Endothelial cell of umbilical vein (primary cell): ENCODE results near the gene TNFRSF11A. TPM values are rescaled to one million over a fixed set of nuclear protein-coding genes. Genes with fewer than 3 reads are reported as not detected.

Source experiments
- BruUV-seq: library from RNA; stranded (reverse); fragments of 400-500 nt; replicated peaks from 2 replicates; lab custom pipeline; 2021; lab: Mats Ljungman, UMichigan
- CTCF ChIA-PET: fragments of 300-600, 350-600 bp; sonication (Branson Sonifier 250); formaldehyde crosslinking; loops from one replicate; lab custom pipeline; 2021; ENCODE audit warnings: antibody characterized with exemption, inconsistent platforms; lab: Charles Lee
- POLR2A ChIA-PET: fragments of 300-600, 350-600 bp; sonication (Branson Sonifier 250); formaldehyde crosslinking; loops from one replicate; lab custom pipeline; 2021; ENCODE audit warnings: antibody characterized with exemption, inconsistent platforms; lab: Charles Lee
- DNase-seq: peaks from one replicate; pipeline ENCODE4 v3.0.0-alpha.2; 2011; ENCODE audit warnings: low read depth, low spot score
- FAIRE-seq: peaks from 2 replicates; lab custom pipeline; 2011; peaks lifted over from hg19 to GRCh38; lab: Jason Lieb, UNC
- H2AFZ ChIP-seq: 2 replicates; pipeline ENCODE4 v1.6.0; 2012; ENCODE audit warnings: low read depth, low read length, control low read depth, inconsistent platforms
- H3K27ac ChIP-seq: 2 replicates; pipeline ENCODE4 v1.5.1; 2011; ENCODE audit warnings: low read depth, mild to moderate bottlenecking, control low read depth, low read length, moderate library complexity; ENCODE audit not compliant: insufficient read depth
- H3K27me3 ChIP-seq, 2 experiments: 2 replicates each; pipeline versions ENCODE4 v1.6.0 to v1.6.1; 2011; ENCODE audit warnings: low read length in 2 of 2, mixed read lengths in 1 of 2; ENCODE audit not compliant: control insufficient read depth in 2 of 2, insufficient read depth in 2 of 2
- H3K36me3 ChIP-seq, 2 experiments: 2 replicates in 1 of 2; 3 replicates in 1 of 2; pipeline ENCODE4 v1.5.1; 2011; ENCODE audit warnings: low read length in 2 of 2, mild to moderate bottlenecking in 1 of 2, moderate library complexity in 1 of 2; ENCODE audit not compliant: control insufficient read depth in 2 of 2, insufficient read depth in 2 of 2; ENCODE audit errors: extremely low read depth in 1 of 2
- H3K4me1 ChIP-seq: 3 replicates; pipeline ENCODE4 v1.5.1; 2011; ENCODE audit warnings: mild to moderate bottlenecking, low read length; ENCODE audit not compliant: control insufficient read depth, insufficient read depth; ENCODE audit errors: extremely low read depth
- H3K4me2 ChIP-seq: 2 replicates; pipeline ENCODE4 v1.6.1; 2011; ENCODE audit warnings: low read length, control low read depth, mixed read lengths; ENCODE audit not compliant: insufficient read depth
- H3K4me3 ChIP-seq, 3 experiments: fragments of 200-600 bp in 1 of 3; sonication (generic), shearing (Covaris generic) in 1 of 3; replicated peaks in 1 of 3; 2 replicates each; pipeline ENCODE4 v1.5.1; 2011 to 2016; ENCODE audit warnings: control low read depth in 3 of 3, low read length in 3 of 3, mild to moderate bottlenecking in 2 of 3, inconsistent platforms in 1 of 3, low read depth in 1 of 3, moderate library complexity in 1 of 3; ENCODE audit not compliant: insufficient read depth in 1 of 3
- H3K79me2 ChIP-seq: 2 replicates; pipeline ENCODE4 v1.6.0; 2012; ENCODE audit warnings: low read length, inconsistent platforms; ENCODE audit not compliant: control insufficient read depth, insufficient read depth
- H3K9ac ChIP-seq: replicated peaks from 2 replicates; pipeline ENCODE3; 2011; ENCODE audit warnings: low read length, control low read depth; ENCODE audit not compliant: insufficient read depth; ENCODE audit errors: extremely low read depth
- H3K9me1 ChIP-seq: replicated peaks from 3 replicates; pipeline ENCODE4 v1.6.0; 2011; ENCODE audit warnings: mild to moderate bottlenecking, low read length; ENCODE audit not compliant: control insufficient read depth, insufficient read depth; ENCODE audit errors: extremely low read depth
- H3K9me3 ChIP-seq: replicated peaks from 2 replicates; pipeline ENCODE4 v1.5.1; 2012; ENCODE audit warnings: low read length, inconsistent platforms; ENCODE audit not compliant: control insufficient read depth, insufficient read depth
- H4K20me1 ChIP-seq: replicated peaks from 2 replicates; pipeline ENCODE3; 2011; ENCODE audit warnings: mild to moderate bottlenecking, low read length; ENCODE audit not compliant: control insufficient read depth, insufficient read depth; ENCODE audit errors: extremely low read depth
- EZH2 ChIP-seq: IDR thresholded peaks from 2 replicates; pipeline ENCODE4 v1.6.1; 2012; ENCODE audit warnings: borderline replicate concordance, low read depth, mild to moderate bottlenecking, moderate library complexity, low read length, inconsistent platforms; ENCODE audit not compliant: severe bottlenecking
- FOS ChIP-seq: IDR thresholded peaks from 2 replicates; pipeline ENCODE4 v1.6.1; 2011; ENCODE audit warnings: mild to moderate bottlenecking, low read length, moderate library complexity, borderline replicate concordance; ENCODE audit not compliant: insufficient read depth
- GATA2 ChIP-seq: IDR thresholded peaks from 2 replicates; pipeline ENCODE4 v1.7.0; 2011; ENCODE audit warnings: low read depth, mild to moderate bottlenecking, moderate library complexity, mixed read lengths, low read length; ENCODE audit not compliant: insufficient read length, insufficient read depth
- JUN ChIP-seq: IDR thresholded peaks from 2 replicates; pipeline ENCODE4 v1.6.1; 2011; ENCODE audit warnings: borderline replicate concordance, low read depth; ENCODE audit not compliant: insufficient read length, insufficient read depth
- MAX ChIP-seq: IDR thresholded peaks from 2 replicates; pipeline ENCODE4 v1.6.1; 2011; ENCODE audit not compliant: insufficient read depth, insufficient read length
- MYC ChIP-seq: IDR thresholded peaks from one replicate; pipeline ENCODE4 v1.6.1; 2011; ENCODE audit warnings: mild to moderate bottlenecking, low read depth, low read length
- POLR2A ChIP-seq: IDR thresholded peaks from 2 replicates; pipeline ENCODE4 v1.6.1; 2012; ENCODE audit warnings: low read depth, mild to moderate bottlenecking, control low read depth, low read length
- POLR2AphosphoS5 ChIP-seq: IDR thresholded peaks from 2 replicates; pipeline ENCODE4 v1.6.1; 2012; ENCODE audit warnings: low read depth, mild to moderate bottlenecking, control low read depth, low read length, moderate library complexity; ENCODE audit not compliant: insufficient read depth
- dilution Hi-C: fragments of 300-500 bp; cut with MboI; formaldehyde crosslinking; loops from one replicate; pipeline ENCODE4 v1.15.0; 2019; ENCODE audit warnings: low sequenced_read_pairs; ENCODE audit not compliant: extremely low pct_ligation_motif_present
- intact Hi-C: fragments of 100-400 bp; cut with micrococcal nuclease; formaldehyde crosslinking; loops from one replicate; pipeline ENCODE4 v1.10.0; 2022
- polyA plus RNA-seq, 4 experiments: library from polyadenylated mRNA; depleted of rRNA in 3 of 4; stranded (reverse) in 3 of 4; unstranded in 1 of 4; fragments of >200 nt; gene quantifications; 2 replicates each; pipeline versions ENCODE4 v1.2.1 to v1.2.3, GENCODE V29; 2011 to 2012; ENCODE audit warnings: missing spikeins in 1 of 4
- total RNA-seq: library from RNA; stranded (reverse); gene quantifications from 2 replicates; pipeline ENCODE4 v1.2.3, GENCODE V29; 2021
- TF ChIP-seq, protein P1 (sequence below), 2 donors: IDR thresholded peaks; 1 replicate in 1 of 2; 2 replicates in 1 of 2; pipeline ENCODE4 v1.5.1; 2011; ENCODE audit warnings: low read length in 2 of 2, mild to moderate bottlenecking in 2 of 2, moderate library complexity in 2 of 2, control low read depth in 1 of 2, inconsistent platforms in 1 of 2, low read depth in 1 of 2; ENCODE audit not compliant: insufficient read depth in 1 of 2; ENCODE audit errors: extremely low read depth in 1 of 2

The TNFRSF11A gene
- total and polyA plus RNA-seq, 2 donors (not counting 3 experiments of a cell fraction or from before 2014, with no cell fraction given): 10.4 to 11.1 TPM

DNA sequence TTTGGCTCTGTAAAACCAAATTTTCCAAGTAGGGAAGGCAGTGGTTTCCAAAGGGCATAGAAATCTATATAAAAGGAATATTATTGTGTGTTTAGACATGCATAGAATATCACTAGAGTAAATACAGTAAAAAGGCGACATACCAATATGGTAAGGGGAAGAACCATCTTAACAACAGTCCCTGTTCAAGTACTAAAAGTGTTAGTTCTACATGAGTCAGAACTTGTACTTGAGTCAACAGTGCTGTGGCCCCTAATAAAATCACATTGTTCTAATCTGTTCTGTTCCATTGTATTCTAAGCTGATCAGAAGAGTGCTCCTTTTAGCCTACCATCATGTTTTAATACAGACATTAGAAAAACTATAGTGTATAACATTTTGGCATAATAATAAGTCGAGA lies 36.1 kb upstream of the TNFRSF11A start:
- FAIRE-seq: no peak
- dilution Hi-C loops (no loop called here), intact Hi-C loops (no loop called here)
- H3K4me1 ChIP-seq: no peaks in the 10 kb centered on the region
- no peak overlapping the region for H3K4me3 ChIP-seq
- no peak for DNase-seq
- no peak overlapping the region for H3K4me2 ChIP-seq
- no peaks in the 10 kb centered on the region for H3K79me2 ChIP-seq
- H3K27me3 ChIP-seq: no peaks in the 10 kb centered on the region
- no peak overlapping the region for H2AFZ ChIP-seq
- CTCF ChIA-PET: no interaction called here
- H3K36me3 ChIP-seq: peaks cover 2 to 11% of the 10 kb centered on the region in 2 experiments
- POLR2A ChIA-PET: no interaction called here
- TF ChIP-seq MYC (no peak), POLR2AphosphoS5 (no peak), FOS (no peak), JUN (no peak), EZH2 (no peak), GATA2 (no peak), MAX (no peak), POLR2A (no peak)
- TF ChIP-seq, protein P1, sequence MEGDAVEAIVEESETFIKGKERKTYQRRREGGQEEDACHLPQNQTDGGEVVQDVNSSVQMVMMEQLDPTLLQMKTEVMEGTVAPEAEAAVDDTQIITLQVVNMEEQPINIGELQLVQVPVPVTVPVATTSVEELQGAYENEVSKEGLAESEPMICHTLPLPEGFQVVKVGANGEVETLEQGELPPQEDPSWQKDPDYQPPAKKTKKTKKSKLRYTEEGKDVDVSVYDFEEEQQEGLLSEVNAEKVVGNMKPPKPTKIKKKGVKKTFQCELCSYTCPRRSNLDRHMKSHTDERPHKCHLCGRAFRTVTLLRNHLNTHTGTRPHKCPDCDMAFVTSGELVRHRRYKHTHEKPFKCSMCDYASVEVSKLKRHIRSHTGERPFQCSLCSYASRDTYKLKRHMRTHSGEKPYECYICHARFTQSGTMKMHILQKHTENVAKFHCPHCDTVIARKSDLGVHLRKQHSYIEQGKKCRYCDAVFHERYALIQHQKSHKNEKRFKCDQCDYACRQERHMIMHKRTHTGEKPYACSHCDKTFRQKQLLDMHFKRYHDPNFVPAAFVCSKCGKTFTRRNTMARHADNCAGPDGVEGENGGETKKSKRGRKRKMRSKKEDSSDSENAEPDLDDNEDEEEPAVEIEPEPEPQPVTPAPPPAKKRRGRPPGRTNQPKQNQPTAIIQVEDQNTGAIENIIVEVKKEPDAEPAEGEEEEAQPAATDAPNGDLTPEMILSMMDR (IDR thresholded peaks at IDR 0.05; ENCODE audit: extremely low read depth in 1 of 2, insufficient read depth in 1 of 2, low read depth in 1 of 2, low read length in 2 of 2): no peak
- no peaks in the 10 kb centered on the region for H4K20me1 ChIP-seq
- no peaks in the 10 kb centered on the region for H3K9me3 ChIP-seq
- BruUV-seq: no TSS peak
- H3K9ac ChIP-seq: no peak overlapping the region
- no peaks in the 10 kb centered on the region for H3K9me1 ChIP-seq
- no peak overlapping the region for H3K27ac ChIP-seq
